Central memory CD8-positive, alpha-beta T cell (primary cell): ENCODE measurements around the gene TFDP1.

ENCODE experiments used
- ATAC-seq: fragments of 150-1000 bp; cut with Tn5 transposase; replicated peaks from 2 replicates; pipeline ENCODE4 v1.10.0; 2022; ENCODE audit warnings: mild to moderate bottlenecking, moderate FRiP score, moderate number of reproducible peaks; ENCODE audit not compliant: poor library complexity, severe bottlenecking; ENCODE audit errors: extremely low read depth
- DNase-seq, 2 donors: peaks; one replicate each; pipeline ENCODE4 v3.0.0; 2021; ENCODE audit warnings: low spot score in 2 of 2
- H3K27ac Mint-ChIP-seq: one replicate; pipeline ENCODE4 v1.8.0; 2022; ENCODE audit warnings: low read depth, mild to moderate bottlenecking, moderate library complexity, mixed read lengths
- H3K27me3 Mint-ChIP-seq: one replicate; pipeline ENCODE4 v1.8.0; 2022; ENCODE audit warnings: mixed read lengths
- H3K36me3 Mint-ChIP-seq: one replicate; pipeline ENCODE4 v1.8.0; 2022; ENCODE audit warnings: mild to moderate bottlenecking, moderate library complexity, mixed read lengths; ENCODE audit not compliant: insufficient read depth
- H3K4me1 Mint-ChIP-seq: one replicate; pipeline ENCODE4 v1.8.0; 2022; ENCODE audit warnings: mixed read lengths
- H3K4me3 Mint-ChIP-seq: one replicate; pipeline ENCODE4 v1.8.0; 2022; ENCODE audit warnings: mild to moderate bottlenecking, moderate library complexity, mixed read lengths
- H3K9me3 Mint-ChIP-seq: one replicate; pipeline ENCODE4 v1.8.0; 2022; ENCODE audit warnings: mixed read lengths

Gene TFDP1

DNA sequence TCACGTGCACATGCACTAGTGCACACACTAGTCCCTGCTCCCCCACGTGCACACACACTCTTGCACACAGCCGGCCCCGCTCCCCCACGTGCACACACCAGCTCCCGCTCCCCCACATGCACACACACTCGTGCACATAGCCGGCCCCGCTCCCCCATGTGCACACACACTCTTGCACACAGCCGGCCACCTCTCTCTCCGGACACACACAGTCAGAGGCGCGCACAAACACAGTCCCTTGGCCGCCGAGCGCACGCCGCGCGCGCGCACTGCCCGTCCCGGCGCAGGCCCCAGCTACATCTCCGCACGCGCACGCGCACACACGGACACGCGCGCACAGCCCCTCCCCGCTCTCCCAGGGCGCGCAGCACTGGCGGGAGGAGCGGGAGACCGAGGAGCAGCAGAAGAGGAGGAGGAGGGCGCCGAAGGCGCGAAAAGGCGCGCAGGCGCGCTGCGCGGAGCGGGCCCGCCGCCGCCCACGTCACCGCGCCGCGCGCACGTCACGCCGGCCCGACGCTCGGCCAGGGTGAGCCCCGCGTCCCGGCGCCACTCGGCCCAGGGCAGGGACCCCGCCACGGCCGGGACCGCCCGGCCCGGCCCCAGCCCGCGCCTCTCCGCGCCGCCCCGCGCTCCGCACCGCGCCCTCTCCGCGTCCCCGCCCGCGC lies at the start of gene TFDP1:
Gene TFDP1 (plus strand): TSS at position 549 of the 665 bp plus-strand sequence. CDS start 1,085 bp downstream, outside the sequence.
- H3K36me3 Mint-ChIP-seq: peaks cover 9% of the 10 kb centered on the region
- peaks cover 32% of the 10 kb centered on the region for H3K4me1 Mint-ChIP-seq
- DNase-seq (peak in 1 of 2 donors; percentile 22), ATAC-seq (peak; percentile 34)
- H3K4me3 Mint-ChIP-seq: peak within 1 kb of the TSS; percentile 89
- no peaks in the 10 kb centered on the region for H3K27me3 Mint-ChIP-seq
- H3K9me3 Mint-ChIP-seq: no peaks in the 10 kb centered on the region
- H3K27ac Mint-ChIP-seq: peak within 1 kb of the TSS; percentile 80

DNA sequence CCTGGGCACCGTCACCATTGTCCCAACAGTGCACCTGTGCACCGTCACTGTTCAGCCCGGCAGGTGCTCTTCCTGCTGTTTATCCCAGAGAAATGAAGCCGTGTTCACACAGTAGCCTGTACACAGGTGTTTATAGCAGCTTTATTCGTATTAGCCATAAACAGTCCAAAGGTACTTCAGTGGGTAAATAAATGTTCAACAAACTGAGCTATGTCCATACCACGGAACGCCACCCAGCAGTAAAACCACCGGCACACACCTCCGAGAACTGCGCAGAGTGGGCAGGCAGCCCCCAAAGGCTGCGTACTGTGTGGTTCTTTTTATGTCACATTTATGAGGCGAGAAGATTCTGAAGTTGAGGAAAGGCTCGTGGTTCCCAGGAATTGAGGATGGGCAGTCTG lies 49.2 kb upstream of the TFDP1 start:
- H3K36me3 Mint-ChIP-seq: peaks cover 2% of the 10 kb centered on the region
- no peaks in the 10 kb centered on the region for H3K9me3 Mint-ChIP-seq
- peaks cover 5% of the 10 kb centered on the region for H3K4me1 Mint-ChIP-seq
- H3K27me3 Mint-ChIP-seq: no peaks in the 10 kb centered on the region
- no peak overlapping the region for H3K27ac Mint-ChIP-seq
- no peak overlapping the region for H3K4me3 Mint-ChIP-seq
- ATAC-seq (no peak), DNase-seq (no peak)

DNA sequence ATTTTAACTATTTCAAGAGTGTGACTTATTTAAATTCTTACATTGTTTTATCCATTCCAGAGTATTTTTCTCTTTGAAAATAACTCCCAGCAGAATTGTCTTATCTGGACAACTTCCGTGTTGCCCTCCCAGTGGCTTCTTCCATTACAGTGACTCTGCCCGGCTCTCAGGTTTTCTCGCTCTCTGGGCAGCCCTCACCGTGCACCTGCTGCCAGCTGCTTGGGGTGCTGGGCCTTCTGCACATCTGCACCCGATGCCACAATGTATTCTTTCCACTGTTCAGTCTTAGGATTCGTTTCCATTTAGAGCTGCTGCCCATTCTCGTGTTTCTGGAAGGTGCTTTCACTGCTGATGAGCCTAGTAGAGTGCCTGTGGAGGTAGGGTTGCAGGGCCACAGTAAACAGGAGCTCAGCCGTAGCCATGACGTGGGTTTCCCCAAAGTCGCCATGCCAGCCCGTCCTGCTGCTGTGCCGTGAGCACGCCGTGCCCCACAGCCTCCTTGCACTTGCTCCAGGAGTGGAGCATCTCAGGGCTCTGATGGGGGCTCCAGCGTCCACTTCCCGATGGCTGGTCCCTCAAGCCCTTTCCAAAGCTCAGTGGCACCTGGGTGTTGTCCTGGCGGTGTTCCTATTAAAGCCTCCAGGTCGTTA lies 48.0 kb upstream of the TFDP1 start:
- H3K4me3 Mint-ChIP-seq: no peak overlapping the region
- ATAC-seq (no peak), DNase-seq (no peak)
- no peak overlapping the region for H3K27ac Mint-ChIP-seq
- H3K9me3 Mint-ChIP-seq: no peaks in the 10 kb centered on the region
- H3K27me3 Mint-ChIP-seq: no peaks in the 10 kb centered on the region
- H3K36me3 Mint-ChIP-seq: peaks cover 3% of the 10 kb centered on the region
- H3K4me1 Mint-ChIP-seq: peaks cover 5% of the 10 kb centered on the region

- Mint-ChIP-seq H3K27me3 (no peaks in the 10 kb centered on the region), H3K4me1 (peaks cover under 1% of the 10 kb centered on the region), H3K36me3 (peaks cover 3% of the 10 kb centered on the region), H3K27ac (no peak overlapping the region), H3K4me3 (no peak overlapping the region), H3K9me3 (no peaks in the 10 kb centered on the region)
- DNase-seq (no peak), ATAC-seq (no peak)
Measured at GRCh38 chr13:113537205-113537604, 47.3 kb upstream of the TFDP1 start.

DNA sequence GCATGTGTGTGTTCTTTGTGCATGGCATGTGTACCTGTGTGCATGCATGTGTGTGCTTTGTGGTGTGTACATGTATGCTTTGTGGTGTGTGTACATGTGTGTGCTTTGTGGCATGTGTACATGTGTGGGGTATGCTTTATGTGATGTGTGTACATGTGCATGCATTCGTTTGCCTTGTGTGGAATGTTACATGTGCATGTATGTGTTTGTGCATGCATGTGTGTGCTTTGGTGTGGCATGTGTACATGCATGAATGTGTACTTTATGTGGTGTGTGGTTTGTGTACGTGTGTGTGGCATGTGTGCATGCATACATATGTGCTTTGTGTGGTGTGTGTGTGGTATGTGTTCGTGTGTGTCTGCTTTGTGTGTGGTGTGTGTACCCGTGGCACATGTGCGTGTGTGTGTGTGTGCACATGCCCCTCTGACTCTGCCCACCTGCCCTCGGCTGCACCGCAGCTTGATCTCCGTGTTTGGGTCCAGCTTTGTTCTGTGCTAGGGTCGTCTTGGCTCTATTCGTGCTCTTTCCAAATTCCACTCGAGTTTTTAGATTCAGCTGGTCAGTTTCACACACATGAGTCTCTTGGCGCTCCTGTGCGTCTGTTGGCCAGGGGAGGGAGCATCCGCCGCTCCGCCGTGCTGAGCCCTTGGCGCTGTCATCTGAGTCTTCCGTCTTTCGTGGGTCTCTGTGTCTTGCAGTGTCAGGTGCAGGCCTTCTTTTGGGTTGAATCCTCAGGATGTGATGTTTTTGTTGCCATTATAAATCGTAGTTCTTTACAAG lies 46.5 kb upstream of the TFDP1 start:
- Mint-ChIP-seq H3K4me1 (no peaks in the 10 kb centered on the region), H3K36me3 (peaks cover 5% of the 10 kb centered on the region), H3K4me3 (no peak overlapping the region), H3K27me3 (no peaks in the 10 kb centered on the region), H3K27ac (no peak overlapping the region), H3K9me3 (no peaks in the 10 kb centered on the region)
- no peak for DNase-seq
- ATAC-seq: no peak

DNA sequence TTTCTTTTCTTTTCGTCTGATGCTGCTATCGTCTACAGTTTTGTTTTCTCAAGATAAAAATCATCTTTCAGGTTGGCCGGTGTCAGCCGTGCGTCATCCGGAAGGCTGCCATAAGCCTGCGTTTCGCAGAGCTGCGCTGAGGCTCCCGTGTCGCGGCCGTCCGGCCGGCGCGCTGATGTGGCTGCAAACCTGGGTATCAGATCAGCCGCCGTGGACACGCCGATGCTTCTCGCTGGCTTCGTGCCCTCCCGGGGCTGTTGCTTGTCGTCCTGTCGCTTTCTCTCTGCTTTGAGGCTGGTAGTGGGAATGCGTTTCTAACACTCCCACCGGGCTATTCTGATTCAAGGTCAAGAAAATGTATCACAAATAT lies 45.9 kb upstream of the TFDP1 start:
- Mint-ChIP-seq H3K36me3 (peaks cover 5% of the 10 kb centered on the region), H3K4me3 (no peak overlapping the region), H3K27ac (no peak overlapping the region)

GRCh38 chr13:113539176-113539575 lies 45.4 kb upstream of the TFDP1 start:
- ATAC-seq (no peak), DNase-seq (no peak)
- peaks cover 5% of the 10 kb centered on the region for H3K36me3 Mint-ChIP-seq
- no peaks in the 10 kb centered on the region for H3K27me3 Mint-ChIP-seq
- no peaks in the 10 kb centered on the region for H3K9me3 Mint-ChIP-seq
- H3K4me1 Mint-ChIP-seq: peaks cover 7% of the 10 kb centered on the region
- no peak overlapping the region for H3K27ac Mint-ChIP-seq
- no peak overlapping the region for H3K4me3 Mint-ChIP-seq

More for the DNA sequence above, 45.9 kb upstream of the TFDP1 start:
- H3K27me3 Mint-ChIP-seq: no peaks in the 10 kb centered on the region
- ATAC-seq (no peak), DNase-seq (no peak)
- H3K4me1 Mint-ChIP-seq: peaks cover 4% of the 10 kb centered on the region
- H3K9me3 Mint-ChIP-seq: no peaks in the 10 kb centered on the region

- DNase-seq: no peak
- Mint-ChIP-seq H3K36me3 (peaks cover 5% of the 10 kb centered on the region), H3K9me3 (no peaks in the 10 kb centered on the region), H3K4me3 (no peak overlapping the region), H3K27me3 (no peaks in the 10 kb centered on the region), H3K27ac (no peak overlapping the region), H3K4me1 (peaks cover 7% of the 10 kb centered on the region)
- no peak for ATAC-seq
Measured at GRCh38 chr13:113539822-113540221, 44.7 kb upstream of the TFDP1 start.

GRCh38 chr13:113540523-113540922 lies 44.0 kb upstream of the TFDP1 start:
- Mint-ChIP-seq H3K4me3 (no peak overlapping the region), H3K27ac (no peak overlapping the region), H3K4me1 (peaks cover 8% of the 10 kb centered on the region), H3K9me3 (no peaks in the 10 kb centered on the region), H3K27me3 (no peaks in the 10 kb centered on the region), H3K36me3 (peaks cover 5% of the 10 kb centered on the region)
- no peak for DNase-seq
- ATAC-seq: no peak

GRCh38 chr13:113542751-113543424 lies 41.7 kb upstream of the TFDP1 start:
- no peak for ATAC-seq
- H3K4me3 Mint-ChIP-seq: no peak overlapping the region
- peaks cover 19% of the 10 kb centered on the region for H3K4me1 Mint-ChIP-seq
- H3K27me3 Mint-ChIP-seq: no peaks in the 10 kb centered on the region
- peaks cover 5% of the 10 kb centered on the region for H3K36me3 Mint-ChIP-seq
- peak overlapping the region; percentile 94 for H3K27ac Mint-ChIP-seq
- H3K9me3 Mint-ChIP-seq: no peaks in the 10 kb centered on the region
- no peak for DNase-seq

- Mint-ChIP-seq H3K4me3 (no peak overlapping the region), H3K27me3 (no peaks in the 10 kb centered on the region), H3K9me3 (no peaks in the 10 kb centered on the region), H3K36me3 (peaks cover 7% of the 10 kb centered on the region), H3K4me1 (peaks cover 19% of the 10 kb centered on the region), H3K27ac (no peak overlapping the region)
- DNase-seq (no peak), ATAC-seq (no peak)
Measured at GRCh38 chr13:113544071-113544891, 40.3 kb upstream of the TFDP1 start.

GRCh38 chr13:113544896-113545295 lies 39.7 kb upstream of the TFDP1 start:
- Mint-ChIP-seq H3K36me3 (peaks cover 6% of the 10 kb centered on the region), H3K4me3 (no peak overlapping the region), H3K9me3 (no peaks in the 10 kb centered on the region), H3K27ac (peak overlapping the region; percentile 10), H3K4me1 (peaks cover 19% of the 10 kb centered on the region), H3K27me3 (no peaks in the 10 kb centered on the region)
- DNase-seq (no peak), ATAC-seq (no peak)
